Activated CD4-positive, CD25-positive, alpha-beta regulatory T cell treated with anti-CD3 and anti-CD28 coated beads, Interleukin-2, amount 50 U/mL, for 16 hours (primary cell): ENCODE results near the gene RUNX1.

ENCODE experiments used
- DNase-seq: peaks from one replicate; pipeline ENCODE4 v3.0.0-alpha.2; 2020; ENCODE audit warnings: low read depth, low spot score

The RUNX1 gene

GRCh38 chr21:34946916-34947534 is 102.1 kb downstream of the RUNX1 start:
- no peak for DNase-seq

DNA sequence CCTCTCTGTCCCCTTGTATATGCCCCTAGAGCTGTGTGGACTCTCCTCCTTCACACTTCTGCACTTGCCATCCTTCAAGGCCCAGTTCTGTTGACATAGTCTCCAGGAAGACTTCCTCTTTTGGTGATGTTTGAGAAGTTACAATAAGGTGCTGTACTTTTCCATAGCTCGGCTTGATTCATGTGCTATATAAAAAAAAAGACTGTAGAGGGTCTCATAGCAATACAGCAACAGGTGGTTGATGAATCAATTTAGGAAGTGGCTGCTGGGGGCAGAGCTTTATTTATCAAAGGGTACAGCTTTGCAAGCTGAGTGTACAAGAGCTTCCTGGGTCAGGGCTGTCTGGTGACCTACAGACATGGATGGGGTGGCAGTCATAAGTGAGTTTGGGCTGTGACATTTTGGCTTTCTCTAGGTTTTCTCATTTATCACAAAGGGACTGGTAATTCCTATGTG is 102.7 kb downstream of the RUNX1 start:
- DNase-seq = no peak

DNA sequence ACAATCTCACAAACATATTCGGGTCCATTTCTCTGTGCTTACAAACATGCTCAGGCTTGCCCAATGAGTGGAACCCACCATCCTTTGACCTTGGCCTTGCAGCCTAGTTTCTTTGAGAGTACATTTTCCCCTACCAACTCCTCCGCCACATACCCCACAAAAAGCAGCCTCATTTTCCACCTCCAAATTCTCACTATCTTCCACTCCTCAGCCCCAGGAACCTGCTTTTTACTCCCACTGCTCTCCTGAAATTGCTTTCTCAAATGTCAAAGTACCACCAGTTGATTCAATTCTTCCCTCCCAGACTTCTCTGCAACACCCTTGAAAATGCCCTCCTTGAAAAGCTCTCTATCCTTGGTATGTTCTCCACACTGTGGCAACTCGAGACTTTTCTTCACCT is 103.8 kb downstream of the RUNX1 start:
- DNase-seq = no peak

DNA sequence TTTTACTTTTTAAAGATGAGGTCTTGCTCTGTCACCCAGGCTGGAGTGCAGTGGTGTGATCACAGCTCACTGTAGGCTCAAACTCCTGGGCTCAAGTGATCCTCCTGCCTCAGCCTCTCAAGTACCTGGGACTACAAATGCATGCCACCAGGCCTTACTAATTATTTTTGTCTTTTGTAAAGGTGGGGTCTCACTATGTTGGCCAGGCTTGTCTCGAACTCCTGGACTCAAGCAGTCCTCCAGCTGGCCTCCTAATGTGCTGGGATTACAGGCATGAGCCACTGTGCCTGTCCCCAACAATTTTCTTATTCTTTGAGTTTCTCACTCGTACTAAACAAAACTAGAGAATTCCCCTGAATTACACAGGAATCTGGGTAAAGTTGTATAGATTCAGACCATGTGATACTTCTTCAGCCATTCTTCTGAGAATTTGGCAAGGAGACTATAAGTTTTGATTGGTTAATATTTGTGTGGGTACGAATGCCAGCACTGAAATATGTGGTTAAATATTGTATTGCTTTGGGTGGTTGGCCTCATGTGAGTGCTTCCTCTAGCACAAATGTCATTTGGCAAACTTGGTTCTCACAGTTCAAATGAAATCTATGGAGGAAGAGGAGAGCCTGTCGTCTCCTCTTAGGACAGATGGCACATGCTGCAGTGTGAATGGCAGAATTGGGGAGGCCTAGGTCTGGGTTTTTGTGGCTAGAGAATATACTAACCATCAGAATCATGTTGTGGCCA is 104.9 kb downstream of the RUNX1 start:
- DNase-seq = no peak

DNA sequence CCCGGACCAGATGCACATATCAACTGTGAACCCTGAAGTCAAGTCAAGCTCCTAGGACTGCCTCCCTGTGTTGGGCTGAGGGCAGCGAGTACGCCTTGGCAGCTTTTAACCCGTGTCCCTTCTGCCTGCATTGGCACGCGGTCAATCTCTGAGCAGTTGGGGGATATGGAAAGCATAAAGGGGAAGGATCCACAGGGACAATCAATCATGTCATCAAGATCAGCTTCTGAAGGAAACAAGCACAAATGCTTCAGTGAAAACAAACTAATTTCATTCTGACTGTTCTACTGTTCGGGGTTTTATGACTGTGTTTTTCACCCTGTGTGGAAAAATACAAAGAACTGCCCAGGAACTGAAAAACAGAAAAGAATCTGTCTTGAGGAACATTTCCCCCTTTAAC is 106.2 kb downstream of the RUNX1 start:
- no peak for DNase-seq

DNA sequence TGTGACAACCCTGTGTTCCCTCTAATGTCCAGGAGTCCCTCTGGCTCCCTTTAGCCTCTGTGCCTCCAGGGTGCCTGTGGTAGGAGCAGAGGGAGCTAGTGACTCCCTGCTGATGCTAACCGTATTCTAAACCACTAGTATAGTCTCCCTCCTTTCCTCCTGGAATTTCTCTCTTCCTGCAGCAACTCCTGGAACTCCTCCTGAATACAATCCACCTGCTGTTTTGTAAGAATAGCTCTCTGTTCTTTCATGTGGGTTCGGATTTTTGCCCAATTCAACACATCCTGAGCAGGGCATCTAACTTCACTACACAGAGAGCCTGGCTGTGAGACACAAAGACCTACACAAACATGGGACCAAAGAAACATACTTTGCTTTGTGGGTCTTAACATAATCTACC is 107.9 kb downstream of the RUNX1 start:
- DNase-seq = no peak

- DNase-seq = no peak
Observed at GRCh38 chr21:34939673-34940331, 109.3 kb downstream of the RUNX1 start.

GRCh38 chr21:34938089-34938764 is 110.9 kb downstream of the RUNX1 start:
- no peak for DNase-seq

DNA sequence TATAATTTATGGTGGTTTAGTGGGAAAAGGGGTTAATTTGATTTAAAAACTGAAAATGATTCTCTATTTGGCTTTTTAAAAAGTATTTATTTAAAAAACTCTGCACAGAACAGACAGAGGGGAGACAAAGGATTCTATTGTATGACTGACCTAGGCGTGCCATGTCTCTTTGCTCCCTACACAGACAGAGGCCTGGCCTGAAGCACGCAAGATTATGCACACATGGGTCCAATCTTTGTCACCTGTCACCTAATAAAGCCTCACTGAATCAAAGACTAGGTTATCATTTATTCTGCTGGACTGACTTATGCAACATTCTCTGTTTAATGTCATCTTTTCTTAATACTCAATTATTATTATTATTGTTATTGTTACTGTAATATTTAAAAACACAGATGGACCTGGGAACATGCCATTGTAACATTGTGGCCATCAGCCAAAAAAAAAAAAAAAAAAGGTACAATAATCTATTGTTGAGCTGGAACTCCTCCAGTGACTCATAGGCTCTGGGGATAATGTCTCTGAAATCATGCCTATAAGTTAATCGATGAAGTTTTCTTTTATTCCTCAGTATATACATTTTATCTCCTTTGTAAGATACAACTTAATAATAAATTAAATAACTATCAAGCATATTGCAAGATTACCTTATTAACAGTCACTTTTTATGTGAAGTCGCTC is 112.1 kb downstream of the RUNX1 start:
- DNase-seq = no peak

DNA sequence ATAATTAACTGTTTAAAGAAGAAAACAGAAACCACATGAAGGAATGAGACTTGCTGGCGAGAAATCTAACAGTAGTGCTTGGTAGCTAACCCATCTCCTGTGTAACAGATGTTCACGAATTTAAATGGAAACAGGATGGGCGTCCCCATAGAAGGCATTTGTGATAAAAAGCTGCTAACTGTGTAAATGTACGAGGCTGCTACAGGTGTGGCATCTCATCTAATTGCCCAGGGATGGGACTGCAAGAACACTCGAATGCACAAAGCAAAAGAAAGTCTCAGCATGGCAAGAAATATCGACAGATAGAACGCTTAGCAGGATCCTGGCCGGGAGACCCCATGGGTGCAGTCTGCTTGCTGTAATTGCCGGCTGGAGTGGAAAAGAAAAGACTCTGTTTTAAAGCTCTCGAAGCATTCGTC is 112.7 kb downstream of the RUNX1 start:
- no peak for DNase-seq

- no peak for DNase-seq
Observed at GRCh38 chr21:34935898-34936297, 113.2 kb downstream of the RUNX1 start.

- no peak for DNase-seq
Observed at GRCh38 chr21:34935452-34935851, 113.7 kb downstream of the RUNX1 start.

- no peak for DNase-seq
Observed at GRCh38 chr21:34934350-34934749, 114.8 kb downstream of the RUNX1 start.

GRCh38 chr21:34933609-34934335 is 115.3 kb downstream of the RUNX1 start:
- peak; percentile 26 for DNase-seq

GRCh38 chr21:34932233-34932632 is 116.9 kb downstream of the RUNX1 start:
- no peak for DNase-seq

- no peak for DNase-seq
Observed at GRCh38 chr21:34930971-34931370, 118.1 kb downstream of the RUNX1 start.

GRCh38 chr21:34928637-34929036 is 120.5 kb downstream of the RUNX1 start:
- no peak for DNase-seq

DNA sequence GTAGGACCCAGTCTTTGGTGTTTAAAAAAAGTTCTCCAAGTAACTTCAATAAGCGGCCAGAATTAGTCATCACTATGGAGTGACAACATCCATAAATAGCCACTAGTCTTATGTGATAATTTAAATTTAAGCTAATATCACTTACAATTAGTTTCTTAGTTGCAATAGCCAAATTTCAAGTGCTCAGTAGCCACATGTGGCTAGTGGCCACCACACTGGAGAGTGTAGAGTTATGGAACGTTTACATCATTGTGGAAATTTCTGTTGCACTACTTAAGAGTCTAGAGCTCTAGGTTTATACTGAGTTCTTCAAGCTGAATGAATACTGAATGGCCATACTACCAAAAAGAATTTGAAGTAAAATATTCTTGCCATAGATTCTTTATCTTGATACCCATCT is 121.1 kb downstream of the RUNX1 start:
- no peak for DNase-seq

DNA sequence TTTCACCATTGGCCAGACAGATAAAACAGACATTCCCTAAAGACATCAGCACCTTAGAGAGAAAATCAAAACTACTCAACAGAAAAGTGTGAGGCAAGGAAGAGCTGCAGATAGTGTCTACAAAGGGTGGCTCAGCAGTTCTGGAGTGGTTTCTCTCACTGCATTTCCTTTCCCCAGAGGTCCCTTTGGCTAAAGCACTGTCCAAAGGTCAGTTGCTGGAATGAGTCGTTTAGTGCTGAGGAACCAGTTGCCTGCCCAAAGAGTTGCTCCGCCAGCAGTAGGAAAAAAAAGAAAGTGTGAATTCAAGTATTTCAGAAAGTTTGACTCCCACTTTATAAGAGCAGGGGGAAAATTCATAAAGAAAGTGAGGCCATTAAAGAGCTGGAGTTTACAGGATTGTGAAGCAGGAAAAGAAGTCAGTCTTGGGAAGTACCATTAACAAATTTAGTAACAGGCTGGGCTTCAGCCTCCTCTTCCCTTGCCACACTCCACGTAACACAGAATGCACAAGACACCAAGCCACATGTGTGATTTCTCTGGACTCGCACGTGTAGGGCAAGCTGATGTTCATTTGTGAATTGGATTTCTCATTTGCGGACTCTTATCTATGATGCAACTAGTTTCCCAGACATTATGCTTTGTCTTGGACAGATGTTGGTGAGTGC is 122.2 kb downstream of the RUNX1 start:
- no peak for DNase-seq

GRCh38 chr21:34925597-34925996 is 123.5 kb downstream of the RUNX1 start:
- DNase-seq = no peak
